Measurements from ENCODE around the gene CCDC110.

Gene CCDC110

GRCh38 chr4:185408432-185408831 is 63.1 kb downstream of the CCDC110 start:
- ATAC-seq = no peak
- no peak for TF ChIP-seq RARB (CRISPR knock-in tag; IDR thresholded peaks at IDR 0.05)
- no peak for TF ChIP-seq CSDC2 (CRISPR knock-in tag; IDR thresholded peaks at IDR 0.05)
- TF ChIP-seq SNAI2 (CRISPR knock-in tag; IDR thresholded peaks at IDR 0.05) = no peak
- no peak for TF ChIP-seq ZC3H10 (CRISPR knock-in tag; IDR thresholded peaks at IDR 0.05)
- no peak for TF ChIP-seq TOX (CRISPR knock-in tag; IDR thresholded peaks at IDR 0.05; ENCODE audit: borderline replicate concordance)
- no peak for TF ChIP-seq TCF4 (CRISPR knock-in tag; IDR thresholded peaks at IDR 0.05; ENCODE audit: borderline replicate concordance)
- TF ChIP-seq ZFP3 (CRISPR knock-in tag; IDR thresholded peaks at IDR 0.05) = no peak
- TF ChIP-seq OSR1 (CRISPR knock-in tag; IDR thresholded peaks at IDR 0.05) = no peak
- no peak for TF ChIP-seq ISL1 (CRISPR knock-in tag; IDR thresholded peaks at IDR 0.05)
- no peak for TF ChIP-seq ZNF8 (CRISPR knock-in tag; IDR thresholded peaks at IDR 0.05)
- no peak for TF ChIP-seq ESRRG (CRISPR knock-in tag; IDR thresholded peaks at IDR 0.05)
- TF ChIP-seq BACH2 (CRISPR knock-in tag; IDR thresholded peaks at IDR 0.05; ENCODE audit: borderline replicate concordance) = no peak

GRCh38 chr4:185405296-185405999 is 66.1 kb downstream of the CCDC110 start:
- TF ChIP-seq BACH2 (CRISPR knock-in tag; IDR thresholded peaks at IDR 0.05; ENCODE audit: borderline replicate concordance) (no peak), CSDC2 (CRISPR knock-in tag; IDR thresholded peaks at IDR 0.05) (no peak), TOX (CRISPR knock-in tag; IDR thresholded peaks at IDR 0.05; ENCODE audit: borderline replicate concordance) (no peak), TSHZ2 (CRISPR knock-in tag; IDR thresholded peaks at IDR 0.05) (no peak), POU6F1 (CRISPR knock-in tag; IDR thresholded peaks at IDR 0.05; ENCODE audit: borderline replicate concordance, low read depth) (no peak), ZFP3 (CRISPR knock-in tag; IDR thresholded peaks at IDR 0.05) (no peak), CREB5 (CRISPR knock-in tag; IDR thresholded peaks at IDR 0.05; ENCODE audit: low read depth) (no peak), SNAI2 (CRISPR knock-in tag; IDR thresholded peaks at IDR 0.05) (no peak), TCF4 (CRISPR knock-in tag; IDR thresholded peaks at IDR 0.05; ENCODE audit: borderline replicate concordance) (no peak), ESRRG (CRISPR knock-in tag; IDR thresholded peaks at IDR 0.05) (no peak), ISL1 (CRISPR knock-in tag; IDR thresholded peaks at IDR 0.05) (no peak)
- no peak for ATAC-seq

- no peak for TF ChIP-seq OSR1 (CRISPR knock-in tag; IDR thresholded peaks at IDR 0.05)
- no peak for TF ChIP-seq ARNTL (CRISPR knock-in tag; IDR thresholded peaks at IDR 0.05; ENCODE audit: borderline replicate concordance, low read depth)
- TF ChIP-seq TOX (CRISPR knock-in tag; IDR thresholded peaks at IDR 0.05; ENCODE audit: borderline replicate concordance) = no peak
- TF ChIP-seq POU6F1 (CRISPR knock-in tag; IDR thresholded peaks at IDR 0.05; ENCODE audit: borderline replicate concordance, low read depth) = no peak
- no peak for TF ChIP-seq ZC3H10 (CRISPR knock-in tag; IDR thresholded peaks at IDR 0.05)
- no peak for ATAC-seq
These were observed 67.5 kb downstream of the CCDC110 start for GRCh38 chr4:185404031-185404430.

GRCh38 chr4:185399466-185399865 is 72.1 kb downstream of the CCDC110 start:
- TF ChIP-seq TSHZ2 (CRISPR knock-in tag; IDR thresholded peaks at IDR 0.05) = no peak
- TF ChIP-seq ZFP3 (CRISPR knock-in tag; IDR thresholded peaks at IDR 0.05) = no peak
- TF ChIP-seq POU6F1 (CRISPR knock-in tag; IDR thresholded peaks at IDR 0.05; ENCODE audit: borderline replicate concordance, low read depth) = no peak
- no peak for TF ChIP-seq CSRNP3 (CRISPR knock-in tag; IDR thresholded peaks at IDR 0.05)
- no peak for TF ChIP-seq TOX (CRISPR knock-in tag; IDR thresholded peaks at IDR 0.05; ENCODE audit: borderline replicate concordance)
- TF ChIP-seq BACH2 (CRISPR knock-in tag; IDR thresholded peaks at IDR 0.05; ENCODE audit: borderline replicate concordance) = no peak
- no peak for TF ChIP-seq ZFP30 (CRISPR knock-in tag; IDR thresholded peaks at IDR 0.05)
- ATAC-seq = no peak
